Measurements from ENCODE around the gene CENPX.

The CENPX gene

GRCh38 chr17:82012261-82012639 is 10.4 kb downstream of the CENPX start:
- DNase-seq (ENCODE audit: extremely low read depth, low read depth), result no peak

GRCh38 chr17:82011617-82012187 is 11.0 kb downstream of the CENPX start:
- DNase-seq (ENCODE audit: extremely low read depth, low read depth), result no peak
- no peak for TF ChIP-seq CTCF (IDR thresholded peaks at IDR 0.05; ENCODE audit: low read depth, low read length)

More at GRCh38 chr17:82012261-82012639, 10.4 kb downstream of the CENPX start:
- no peak for TF ChIP-seq CTCF (IDR thresholded peaks at IDR 0.05; ENCODE audit: low read depth, low read length)

GRCh38 chr17:82010575-82011525 is 11.8 kb downstream of the CENPX start:
- no peak for TF ChIP-seq CTCF (IDR thresholded peaks at IDR 0.05; ENCODE audit: low read depth, low read length)
- DNase-seq (ENCODE audit: extremely low read depth, low read depth), result no peak

GRCh38 chr17:82009413-82009812 is 13.3 kb downstream of the CENPX start:
- DNase-seq (ENCODE audit: extremely low read depth, low read depth), result no peak
- TF ChIP-seq CTCF (IDR thresholded peaks at IDR 0.05; ENCODE audit: low read depth, low read length), result no peak

- no peak for DNase-seq (ENCODE audit: extremely low read depth, low read depth)
- no peak for TF ChIP-seq CTCF (IDR thresholded peaks at IDR 0.05; ENCODE audit: low read depth, low read length)
Measured at GRCh38 chr17:82008941-82009405, 13.7 kb downstream of the CENPX start.

GRCh38 chr17:82008258-82008940 is 14.3 kb downstream of the CENPX start:
- TF ChIP-seq CTCF (IDR thresholded peaks at IDR 0.05; ENCODE audit: low read depth, low read length), result no peak
- DNase-seq (ENCODE audit: extremely low read depth, low read depth), result no peak

Measured in AG09319 (cell line).